Heart right ventricle (tissue), 16 donors: ENCODE results near the gene CENPM. TPM values are rescaled to one million over a fixed set of nuclear protein-coding genes. Genes with fewer than 3 reads are reported as not detected.

ENCODE experiments used
- ATAC-seq, 8 donors: fragments of 200-7000 bp; cut with Tn5 transposase; one replicate each; pipeline ENCODE4 v1.9.1; 2020; ENCODE audit warnings: mild to moderate bottlenecking in 8 of 8, moderate library complexity in 8 of 8, moderate number of reproducible peaks in 1 of 8
- DNase-seq, 2 donors: peaks; one replicate each; pipeline ENCODE4 v3.0.0-alpha.2; 2020
- H3K27ac ChIP-seq, 10 donors: fragments of 200-600 bp; sonication (generic) in 2 of 10; one replicate each; pipeline versions ENCODE4 v1.5.0 to v1.8.0; 2020 to 2022; ENCODE audit warnings: mild to moderate bottlenecking in 3 of 10
- H3K27me3 ChIP-seq, 7 donors: fragments of 200-600 bp; one replicate each; pipeline ENCODE4 v1.8.0; 2021 to 2022; ENCODE audit warnings: mild to moderate bottlenecking in 2 of 7
- H3K36me3 ChIP-seq, 9 donors: fragments of 200-600 bp; sonication (generic) in 1 of 9; one replicate each; pipeline versions ENCODE4 v1.5.0 to v1.8.0; 2020 to 2022; ENCODE audit warnings: mild to moderate bottlenecking in 2 of 9
- H3K4me1 ChIP-seq, 9 donors: fragments of 200-600 bp; sonication (generic) in 1 of 9; one replicate each; pipeline versions ENCODE4 v1.5.0 to v1.8.0; 2020 to 2022; ENCODE audit warnings: mild to moderate bottlenecking in 4 of 9
- H3K4me3 ChIP-seq, 10 donors: fragments of 200-600 bp; sonication (generic) in 2 of 10; one replicate each; pipeline versions ENCODE4 v1.5.0 to v1.8.0; 2020 to 2022; ENCODE audit warnings: mild to moderate bottlenecking in 7 of 10, moderate library complexity in 2 of 10
- H3K9me3 ChIP-seq, 11 donors: fragments of 200-600 bp in 10 of 11; sonication (generic) in 2 of 11; one replicate each; pipeline versions ENCODE4 v1.5.0 to v1.8.0; 2013 to 2022; ENCODE audit warnings: mild to moderate bottlenecking in 2 of 11, control low read depth in 1 of 11, moderate library complexity in 1 of 11
- CTCF ChIP-seq, 9 donors: fragments of 200-600 bp; sonication (generic) in 2 of 9; IDR thresholded peaks; one replicate each; pipeline versions ENCODE4 v1.5.0 to v1.8.0; 2021 to 2022; ENCODE audit warnings: antibody characterized with exemption in 9 of 9, mild to moderate bottlenecking in 5 of 9, moderate library complexity in 1 of 9
- WGBS, 2 donors: extraction: QIAGEN DNeasy Blood & Tissue Kit; methylation state at CpG; one replicate each; pipeline ENCODE4 v1.1.7; 2013; ENCODE audit warnings: inconsistent platforms in 1 of 2; 5-methylcytosine and 5-hydroxymethylcytosine counted together
- intact Hi-C, 10 donors: fragments of 100-400 bp; cut with DNase I; formaldehyde crosslinking; loops; one replicate each; pipeline versions ENCODE4 v1.11.1 to v1.14.2; 2022
- polyA plus RNA-seq, 2 donors: library from polyadenylated mRNA; stranded (reverse); fragments of 200-250 nt; gene quantifications; one replicate each; pipeline ENCODE4 v1.2.3, GENCODE V29; 2013
- total RNA-seq, 10 donors: library from RNA; stranded (reverse); fragmentation: NEBNext Ultra II Directional in 3 of 10; extraction: Animal tissue kit (Norgen Biotek cat#: 25700) in 3 of 10; gene quantifications; one replicate each; pipeline versions ENCODE4 v1.2.1 to v1.2.4, GENCODE V29; 2021 to 2023
- donor health status: Arrhythmogenic right ventricular cardiomyopathy.
- donor health status: ischemic (EF 13 %, LVEDD 7.1; RV severe dilation, severe dysfunction).
- donor health status: healthy with polysubstance abuse.
- donor health status: DM: no; HTN: yes; CAD: no.
- donor health status: DM: no; HTN: no; CAD: no.
- donor health status: ischemic (EF 25% LVEDD 6.9; RV normal size, moderate dysfunction).
- donor health status: ischemic (EF 25% LVEDD 5.7; RV mildly dilated, moderate dysfunction).
- donor health status: healthy.
- donor health status: DM: yes; HTN: yes; CAD: no.
- donor health status: Ischemic cardiomyopathy.
- donor health status: ischemic (EF 35%, LVEDD 5.7; RV mildly dilated, moderate dysfunction).
- donor health status: nonischemic (EF 11% LVEDD 7.7; RV severe dilation, severe dysfunction).
- donor health status: DM: yes; HTN: yes; CAD: no.
- donor health status: PGD.
- donor health status: ischemic (EF 29% LVEDD 5.4; RV normal size, mild dysfunction).
- donor health status: nonischemic (EF 23%, LVEDD 6.1; RV moderate dilation, normal function).

CENPM gene
- total and polyA plus RNA-seq, 12 donors, result 0.34 to 3.5 (median 0.77) TPM; not detected in 4

GRCh38 chr22:41909310-41910049, 37.5 kb downstream of the CENPM start:
- TF ChIP-seq CTCF (IDR thresholded peaks at IDR 0.05), result no peak
- DNase-seq (no peak), ATAC-seq (peak in 3 of 8 donors; percentile 3 to 10 (median 10))
- Histone ChIP-seq H3K27me3 (peaks cover 13 to 56% (median 44%) of the 10 kb centered on the region in 7 donors), H3K4me3 (peak overlapping the region in 9 of 10 donors; percentile 26 to 53 (median 37)), H3K36me3 (peaks cover 0 to 35% (median 14%) of the 10 kb centered on the region in 9 donors), H3K4me1 (peaks cover 9 to 30% (median 17%) of the 10 kb centered on the region in 9 donors), H3K27ac (peak overlapping the region in 6 of 10 donors; percentile 12 to 50 (median 42)), H3K9me3 (no peaks in the 10 kb centered on the region)
- WGBS, 2 donors, result 29 to 34% methylated on average over 55 of the region's 55 CpGs
- intact Hi-C loops, result no loop called here

DNA sequence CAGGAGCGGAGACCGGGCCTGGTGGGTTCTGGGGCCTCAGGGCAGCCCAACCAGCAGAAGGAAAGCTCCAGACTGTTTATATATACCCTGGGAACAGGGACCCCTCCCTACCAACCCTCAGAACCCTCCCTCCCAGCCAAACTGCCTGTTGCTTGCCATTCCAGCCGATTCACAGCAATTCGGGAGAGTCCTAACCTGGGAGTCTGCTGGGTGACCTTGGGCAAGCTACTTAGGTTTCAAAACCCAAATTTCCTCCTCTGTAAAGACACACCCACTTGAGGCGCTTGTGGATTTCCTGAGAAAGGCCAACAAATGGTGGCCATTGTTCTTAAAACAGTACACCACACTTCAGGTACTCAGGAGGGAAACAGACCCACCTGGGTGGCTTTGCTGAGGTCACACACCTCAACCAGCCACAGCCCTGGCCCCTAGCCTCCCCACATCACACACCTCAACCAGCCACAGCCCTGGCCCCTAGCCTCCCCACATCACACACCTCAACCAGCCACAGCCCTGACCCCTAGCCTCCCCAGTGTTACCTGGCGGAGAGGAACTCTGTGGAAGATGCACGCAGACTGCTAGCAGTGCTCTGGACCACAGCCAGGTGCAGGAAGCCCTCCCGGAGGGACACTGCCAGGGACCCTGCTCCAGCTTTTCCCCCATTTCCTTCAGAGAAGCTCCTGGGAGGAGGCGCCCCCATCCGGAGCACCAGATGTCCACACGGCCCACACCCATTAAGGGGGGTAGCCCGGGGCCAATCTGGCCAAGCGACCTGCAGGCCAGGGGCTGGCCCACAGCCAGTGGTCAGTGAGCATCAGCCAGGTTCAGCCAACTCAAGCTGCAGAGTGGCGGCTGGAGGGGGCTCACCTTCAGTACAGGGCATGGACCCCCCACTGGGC, 38.3 kb downstream of the CENPM start:
- WGBS, 2 donors, result 61 to 63% methylated on average over 14 of the region's 14 CpGs
- Histone ChIP-seq H3K9me3 (no peaks in the 10 kb centered on the region), H3K27ac (peak overlapping the region in 3 of 10 donors; percentile 39 to 43 (median 41)), H3K27me3 (peaks cover 5 to 50% (median 38%) of the 10 kb centered on the region in 7 donors), H3K4me1 (peaks cover 11 to 32% (median 17%) of the 10 kb centered on the region in 9 donors), H3K36me3 (peaks cover 0 to 43% (median 20%) of the 10 kb centered on the region in 9 donors), H3K4me3 (no peak overlapping the region)
- no peak for TF ChIP-seq CTCF (IDR thresholded peaks at IDR 0.05)
- intact Hi-C loops, result no loop called here
- ATAC-seq, result no peak
- no peak for DNase-seq

GRCh38 chr22:41907436-41908401, 39.2 kb downstream of the CENPM start:
- no peak for TF ChIP-seq CTCF (IDR thresholded peaks at IDR 0.05)
- no peak for DNase-seq
- 86 to 87% methylated on average over 10 of the region's 10 CpGs for WGBS, 2 donors
- Histone ChIP-seq H3K4me3 (no peak overlapping the region), H3K36me3 (peaks cover 0 to 52% (median 24%) of the 10 kb centered on the region in 9 donors), H3K27me3 (peaks cover 4 to 41% (median 29%) of the 10 kb centered on the region in 7 donors), H3K9me3 (no peaks in the 10 kb centered on the region), H3K4me1 (peaks cover 11 to 41% (median 21%) of the 10 kb centered on the region in 9 donors), H3K27ac (peak overlapping the region in 1 of 10 donors; percentile 39)
- intact Hi-C loops, result no loop called here
- ATAC-seq, result no peak
